Measurements from ENCODE around the gene PSD2. TPM values are rescaled to one million over a fixed set of nuclear protein-coding genes. Genes with fewer than 3 reads are reported as not detected.

PSD2 gene
- polyA plus RNA-seq, 5 donors = 1.4 to 1.9 (median 1.9) TPM

DNA sequence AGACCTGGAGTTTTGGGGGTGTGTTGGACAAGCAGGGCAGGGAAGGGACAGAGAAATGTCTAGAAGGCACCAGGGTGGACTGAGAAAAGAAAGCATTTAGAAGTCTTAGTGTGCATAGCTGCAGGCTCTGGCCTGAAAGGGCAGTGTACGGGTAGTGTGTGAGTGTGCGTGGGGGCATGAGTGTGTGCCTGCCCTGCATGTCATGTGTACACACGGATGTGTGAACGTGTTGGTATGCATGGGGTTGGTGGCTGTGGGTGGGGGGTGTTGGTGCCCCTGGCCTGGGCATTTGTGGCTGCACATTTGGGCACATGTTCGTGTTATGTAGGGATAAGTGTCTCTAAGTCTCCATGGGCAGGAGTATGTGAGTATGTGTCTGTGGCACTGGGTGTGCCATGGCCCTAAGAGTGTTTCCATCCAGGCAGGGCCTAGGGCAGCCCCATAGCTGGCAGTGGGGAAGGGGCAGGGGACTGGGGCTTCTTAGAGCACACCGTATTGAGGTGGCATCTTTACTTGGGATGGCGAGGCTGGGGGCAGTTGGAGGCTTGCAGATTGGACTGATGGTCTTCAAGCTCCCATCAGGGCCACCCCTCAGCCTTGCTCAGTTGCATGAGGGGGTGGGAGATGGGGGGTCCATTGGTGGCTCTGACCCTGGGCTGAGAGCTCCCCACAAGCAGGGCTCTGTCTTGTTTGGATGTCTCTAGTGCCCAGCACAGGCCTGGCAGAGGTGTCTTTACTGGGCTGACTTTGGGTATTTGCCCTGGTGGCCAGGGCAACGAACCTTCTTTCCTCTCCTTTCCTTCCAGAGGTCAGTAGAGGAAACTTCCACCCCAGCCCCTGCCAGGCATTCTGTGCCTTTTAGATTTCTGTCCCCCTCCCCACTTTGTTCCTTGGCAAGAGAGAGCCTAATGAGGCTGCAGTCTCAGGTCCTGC lies 15.0 kb downstream of the PSD2 start:
- DNase-seq = no peak

DNA sequence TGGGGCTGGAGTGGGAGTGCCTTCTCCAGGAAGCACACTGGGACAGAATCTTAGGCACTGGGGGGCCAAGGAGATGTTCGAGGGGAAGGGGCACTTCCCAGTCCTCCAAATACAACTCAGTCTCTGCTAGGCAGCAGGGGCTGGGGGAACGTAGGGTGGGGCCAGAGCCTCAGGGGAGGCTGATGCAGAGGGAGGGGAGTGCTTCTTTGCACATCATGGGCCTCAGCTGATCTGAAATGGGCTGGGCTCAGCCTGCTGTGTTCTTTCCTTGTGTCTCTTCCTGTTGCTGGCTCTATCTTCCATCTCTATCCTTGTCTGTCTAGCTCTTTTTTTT lies 15.6 kb downstream of the PSD2 start:
- no peak for DNase-seq

GRCh38 chr5:139812323-139812722 lies 16.7 kb downstream of the PSD2 start:
- no peak for DNase-seq

- DNase-seq = no peak
Observed at GRCh38 chr5:139812836-139813805, 17.5 kb downstream of the PSD2 start.

DNA sequence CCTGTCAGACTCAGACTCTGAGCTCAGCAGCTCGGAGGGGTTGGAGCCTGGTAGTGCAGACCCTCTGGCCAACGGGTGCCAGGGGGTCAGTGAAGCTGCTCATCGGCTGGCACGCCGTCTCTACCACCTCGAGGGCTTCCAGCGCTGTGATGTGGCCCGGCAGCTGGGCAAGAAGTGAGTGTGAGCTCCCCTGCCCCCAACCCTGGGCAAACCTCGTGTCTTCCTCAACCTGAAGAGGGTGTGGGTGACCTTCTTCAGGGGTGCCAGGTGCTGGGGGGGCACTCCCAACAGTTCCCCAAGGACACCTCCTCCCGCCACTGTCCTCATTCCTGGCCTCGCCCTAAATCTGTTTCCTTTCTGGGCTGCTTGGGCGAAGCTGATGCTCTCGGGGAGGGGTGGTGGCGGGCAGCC lies 18.6 kb downstream of the PSD2 start:
- DNase-seq = no peak

- no peak for DNase-seq
Observed at GRCh38 chr5:139814704-139815280, 19.2 kb downstream of the PSD2 start.

- DNase-seq = no peak
Observed at GRCh38 chr5:139816566-139816965, 21.0 kb downstream of the PSD2 start.

DNA sequence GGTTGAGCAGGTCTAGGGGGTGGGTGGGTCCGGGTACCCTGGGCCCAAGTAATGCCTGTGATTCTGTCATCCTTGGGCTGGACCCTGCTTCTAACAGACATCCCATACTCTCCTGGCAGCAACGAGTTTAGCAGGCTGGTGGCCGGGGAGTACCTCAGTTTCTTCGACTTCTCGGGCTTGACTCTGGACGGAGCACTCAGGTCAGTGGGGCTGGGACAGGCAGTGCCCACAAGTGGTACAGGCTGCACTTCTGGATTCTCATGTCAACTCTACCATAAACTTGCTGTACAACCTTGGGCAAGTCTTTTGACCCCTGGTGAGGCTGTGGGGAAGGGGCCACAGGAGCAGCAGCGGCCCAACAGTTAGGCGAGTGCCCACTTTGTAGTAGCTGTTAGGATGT lies 21.8 kb downstream of the PSD2 start:
- DNase-seq = no peak

- no peak for DNase-seq
Observed at GRCh38 chr5:139817970-139818369, 22.4 kb downstream of the PSD2 start.

GRCh38 chr5:139820130-139820529 lies 24.5 kb downstream of the PSD2 start:
- DNase-seq = no peak

GRCh38 chr5:139820606-139821005 lies 25.0 kb downstream of the PSD2 start:
- no peak for DNase-seq

- DNase-seq = no peak
Observed at GRCh38 chr5:139821806-139822552, 26.4 kb downstream of the PSD2 start.

DNA sequence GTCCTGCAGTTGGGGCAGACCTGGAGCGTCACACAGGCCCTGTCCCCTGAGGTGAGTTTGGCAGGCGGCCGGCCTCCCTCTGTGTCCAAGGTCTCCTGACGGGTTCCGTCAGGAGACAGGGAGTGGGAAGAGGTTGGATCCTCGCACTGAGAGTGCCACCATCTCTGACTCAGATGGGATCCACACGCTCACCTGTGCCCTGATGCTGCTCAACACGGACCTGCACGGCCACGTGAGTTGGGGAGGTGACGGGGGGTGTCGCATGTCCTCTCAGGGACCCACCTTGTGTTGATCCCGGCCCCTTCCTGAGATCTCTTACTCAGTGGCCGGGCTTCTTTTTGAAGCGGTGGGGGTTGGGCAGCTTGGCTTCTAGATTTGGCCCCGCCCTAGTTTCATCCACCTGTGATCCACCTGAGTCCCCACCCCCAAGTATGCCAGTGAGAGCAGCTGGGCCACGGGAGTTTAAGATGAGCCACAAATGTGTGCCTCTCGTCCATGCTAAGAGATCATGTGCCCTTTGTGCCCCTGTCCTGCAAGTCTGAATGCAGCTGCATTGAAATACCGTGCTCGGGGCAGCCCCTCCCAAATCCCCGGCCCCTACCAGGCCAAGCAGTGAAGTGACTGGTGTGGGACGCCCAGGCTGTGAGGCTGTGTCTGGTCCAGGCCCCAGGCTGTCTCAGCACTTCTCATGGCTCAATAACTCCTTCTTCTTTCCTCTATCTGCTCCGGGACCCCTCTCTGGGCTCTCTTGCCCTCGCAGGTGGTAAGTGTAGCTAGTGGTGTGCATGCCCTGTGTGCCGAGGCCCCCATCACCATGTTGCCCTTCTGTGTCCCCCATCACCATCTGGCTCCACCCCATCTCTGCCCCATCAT lies 27.2 kb downstream of the PSD2 start:
- DNase-seq = no peak

DNA sequence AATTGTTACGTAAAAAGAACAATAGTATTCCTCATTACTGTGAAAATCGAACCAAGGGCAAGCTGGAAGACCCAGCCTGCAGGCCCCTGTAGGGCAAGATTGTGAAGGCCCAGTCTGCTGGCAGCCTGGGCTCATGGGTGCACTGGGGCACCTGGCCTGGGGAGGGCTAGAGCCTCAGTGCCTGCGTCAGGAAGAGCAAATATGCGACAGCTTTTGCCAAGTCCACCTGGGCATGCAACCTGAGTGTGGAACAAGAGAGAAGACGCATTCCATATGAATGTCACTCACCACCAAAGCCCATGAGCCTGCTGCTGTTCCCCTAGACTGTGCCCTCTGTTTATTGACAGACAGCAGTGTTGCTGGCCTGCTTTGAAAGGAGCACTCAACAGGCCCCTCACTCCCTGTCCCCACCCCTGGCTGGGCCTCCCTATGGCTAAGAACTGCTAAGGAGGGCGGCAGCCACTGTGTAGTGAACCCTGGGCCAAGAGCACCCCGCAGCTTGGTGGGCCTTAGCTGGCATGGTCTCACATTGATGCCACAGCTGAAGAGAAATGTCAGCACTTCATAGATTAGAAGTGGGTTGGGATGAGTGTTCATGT lies 28.2 kb downstream of the PSD2 start:
- DNase-seq = no peak

- no peak for DNase-seq
Observed at GRCh38 chr5:139825690-139826089, 30.1 kb downstream of the PSD2 start.

DNA sequence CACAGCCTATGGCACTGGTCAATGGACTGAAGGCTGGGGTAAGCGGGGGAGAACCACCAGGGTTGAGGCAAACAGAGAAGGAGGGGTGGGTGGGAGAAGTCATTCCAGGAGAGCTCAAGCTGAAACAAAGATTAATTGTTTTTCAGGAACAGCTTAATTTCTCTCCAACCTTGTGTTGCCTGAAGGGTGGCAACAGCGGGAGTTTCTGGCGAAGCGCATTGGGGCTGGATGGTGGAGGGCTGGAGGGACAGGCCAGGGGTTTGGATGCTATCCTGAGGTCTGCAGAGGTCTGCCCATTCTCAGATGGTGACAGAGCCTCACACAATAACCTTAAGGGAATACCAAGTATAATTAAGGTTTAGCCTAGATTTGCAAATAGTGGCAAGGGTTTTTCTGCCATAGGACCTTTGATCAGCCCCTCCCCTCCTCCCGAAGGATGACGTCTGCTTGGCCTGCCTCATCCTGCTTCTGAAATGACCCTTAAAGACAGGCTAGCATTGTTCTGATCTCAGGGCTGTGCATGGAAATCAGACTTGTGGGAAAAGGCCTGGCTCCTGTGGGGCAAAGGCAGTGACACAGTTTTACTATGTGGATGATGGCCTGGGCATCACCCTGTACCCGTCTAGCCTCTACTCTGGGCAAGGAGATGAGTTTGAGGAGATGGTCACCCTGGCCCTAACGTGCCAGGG lies 32.7 kb downstream of the PSD2 start:
- no peak for DNase-seq

DNA sequence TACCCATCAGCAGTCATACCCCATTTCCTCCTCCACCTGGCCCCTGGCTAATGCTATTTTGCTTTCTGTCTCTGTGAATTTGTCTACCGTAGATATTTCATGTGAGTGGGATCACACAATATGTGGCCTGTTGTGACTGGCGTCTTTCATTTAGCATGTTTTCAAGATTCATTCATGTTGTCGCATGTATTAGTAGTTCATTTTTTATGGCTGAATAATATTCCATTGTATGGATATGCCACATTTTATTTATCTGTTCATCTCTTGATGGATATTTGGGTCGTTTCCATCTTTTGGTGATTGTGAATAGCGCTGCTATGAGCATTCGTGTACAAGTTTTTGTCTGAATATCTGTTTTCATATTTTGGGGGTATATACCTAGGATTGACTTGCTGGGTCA lies 33.9 kb downstream of the PSD2 start:
- DNase-seq = no peak

GRCh38 chr5:139831624-139832023 lies 36.0 kb downstream of the PSD2 start:
- no peak for DNase-seq

DNA sequence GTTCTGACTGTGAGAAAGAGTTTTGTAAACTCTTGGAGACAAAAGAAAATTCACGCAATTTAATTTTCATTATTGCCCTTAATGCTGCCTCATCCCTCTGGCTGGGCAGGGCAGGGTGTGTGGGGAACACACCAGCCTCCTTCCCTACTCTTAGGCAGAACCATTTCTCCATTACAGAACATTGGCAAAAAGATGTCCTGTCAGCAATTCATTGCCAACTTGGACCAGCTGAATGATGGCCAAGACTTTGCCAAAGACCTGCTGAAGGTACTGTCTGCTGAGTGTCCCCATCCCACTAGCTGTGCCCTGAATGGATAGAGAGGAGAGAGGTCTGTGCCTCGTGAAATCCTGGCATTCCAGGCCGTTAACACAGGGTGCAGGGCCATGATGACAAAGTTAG lies 37.9 kb downstream of the PSD2 start:
- DNase-seq = no peak

- no peak for DNase-seq
Observed at GRCh38 chr5:139835656-139836055, 40.0 kb downstream of the PSD2 start.

All from right lung (tissue), 5 donors.